HCT116 (cell line): ENCODE measurements around the gene GABRA4.

Experiments used
- EZH2 ChIP-seq: fragments of 200-600 bp; sonication (generic); IDR thresholded peaks from 2 replicates; pipeline ENCODE4 v1.6.1; 2017; ENCODE audit warnings: antibody characterized with exemption, mixed run types
- REST ChIP-seq: IDR thresholded peaks from 2 replicates; pipeline ENCODE4 v1.6.1; 2012; ENCODE audit warnings: low read depth
- TF ChIP-seq, protein P1 (sequence below): IDR thresholded peaks from 2 replicates; pipeline ENCODE4 v1.6.1; 2012

DNA sequence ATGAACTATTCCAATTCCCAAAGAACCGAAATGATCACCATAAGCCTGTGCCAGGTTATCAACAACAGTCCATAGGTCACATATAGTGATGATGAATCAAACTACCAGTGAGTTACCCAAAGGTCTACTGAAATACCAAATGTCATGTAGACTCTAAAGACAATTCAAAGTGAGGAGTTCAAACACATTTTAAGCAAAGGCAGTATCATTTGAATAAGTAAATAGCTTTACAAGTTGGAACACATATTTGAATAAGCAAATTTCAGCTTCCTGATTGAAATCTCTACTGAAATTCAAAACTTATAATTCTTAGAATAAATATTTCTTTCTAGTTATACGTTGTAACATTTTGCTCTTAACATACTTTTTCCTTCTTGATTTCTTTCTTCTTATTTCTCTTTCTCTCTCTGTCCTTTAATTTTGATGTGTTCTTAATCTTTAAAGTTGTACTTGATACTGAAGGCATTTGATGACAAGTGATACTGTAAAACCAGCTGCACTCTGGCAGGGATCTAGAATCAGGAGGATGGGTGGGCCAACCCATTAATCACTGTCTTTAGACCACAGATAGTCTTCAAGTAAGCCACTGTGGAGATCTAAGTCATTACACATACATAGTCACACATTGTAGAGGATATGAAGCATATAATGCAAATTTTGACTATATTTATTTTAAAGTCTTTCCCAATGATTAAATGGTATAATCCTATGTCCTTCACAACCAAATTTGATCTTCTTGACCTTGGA, 34.5 kb downstream of the GABRA4 start:
- no peak for TF ChIP-seq EZH2
- no peak for TF ChIP-seq REST
- TF ChIP-seq, protein P1, sequence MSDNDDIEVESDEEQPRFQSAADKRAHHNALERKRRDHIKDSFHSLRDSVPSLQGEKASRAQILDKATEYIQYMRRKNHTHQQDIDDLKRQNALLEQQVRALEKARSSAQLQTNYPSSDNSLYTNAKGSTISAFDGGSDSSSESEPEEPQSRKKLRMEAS, result no peak
